Gastrocnemius medialis (tissue), 4 donors: ENCODE measurements around the gene TBC1D32.
"Not testable (repeated sequence)": the region's sequence is repeated elsewhere in the genome, so short reads cannot be mapped to it uniquely, and the experiment has no call there.

ENCODE experiments used
- CTCF ChIP-seq, 5 experiments: fragments of 450-650 bp in 3 of 5; fragments of 200-600 bp in 2 of 5; sonication (generic) in 2 of 5; IDR thresholded peaks in 4 of 5; conservative IDR thresholded peaks in 1 of 5; 1 replicate in 4 of 5; 2 replicates in 1 of 5; pipeline ENCODE4 v1.5.1; 2016 to 2019; ENCODE audit warnings: antibody characterized with exemption in 5 of 5, mild to moderate bottlenecking in 3 of 5, moderate library complexity in 3 of 5
- POLR2A ChIP-seq, 2 donors: fragments of 450-650 bp; IDR thresholded peaks; one replicate each; pipeline ENCODE4 v1.6.1; 2017; ENCODE audit warnings: antibody characterized with exemption in 2 of 2, mild to moderate bottlenecking in 2 of 2, moderate library complexity in 2 of 2

GRCh38 chr6:121068749-121069148, 265.5 kb downstream of the TBC1D32 start:
- not testable (repeated sequence) for TF ChIP-seq CTCF (IDR thresholded peaks at IDR 0.05 in 4 of 5, conservative IDR thresholded peaks at IDR 0.05 in 1 of 5); POLR2A (IDR thresholded peaks at IDR 0.05)
